ENCODE results near the gene PHAX.

DNA sequence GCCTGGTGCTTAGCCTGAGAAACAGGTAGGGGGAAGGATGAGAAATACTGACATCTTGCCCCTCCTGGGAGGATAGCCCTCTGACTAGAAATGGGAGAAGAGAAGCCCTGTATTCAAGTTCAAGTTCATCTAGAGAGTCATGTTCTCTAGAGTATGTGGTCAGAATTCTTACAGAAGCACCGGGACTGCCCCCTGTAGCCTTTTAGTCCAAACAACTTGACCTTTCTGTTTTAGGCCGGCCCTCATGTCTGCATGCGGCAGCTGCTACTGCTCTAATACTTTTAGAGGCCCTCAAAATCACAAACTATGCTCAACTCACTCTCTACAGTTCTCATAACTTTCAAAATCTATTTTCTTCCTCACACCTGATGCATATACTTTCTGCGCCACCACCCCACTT, 47.7 kb downstream of the PHAX start:
- TF ChIP-seq, protein P1, sequence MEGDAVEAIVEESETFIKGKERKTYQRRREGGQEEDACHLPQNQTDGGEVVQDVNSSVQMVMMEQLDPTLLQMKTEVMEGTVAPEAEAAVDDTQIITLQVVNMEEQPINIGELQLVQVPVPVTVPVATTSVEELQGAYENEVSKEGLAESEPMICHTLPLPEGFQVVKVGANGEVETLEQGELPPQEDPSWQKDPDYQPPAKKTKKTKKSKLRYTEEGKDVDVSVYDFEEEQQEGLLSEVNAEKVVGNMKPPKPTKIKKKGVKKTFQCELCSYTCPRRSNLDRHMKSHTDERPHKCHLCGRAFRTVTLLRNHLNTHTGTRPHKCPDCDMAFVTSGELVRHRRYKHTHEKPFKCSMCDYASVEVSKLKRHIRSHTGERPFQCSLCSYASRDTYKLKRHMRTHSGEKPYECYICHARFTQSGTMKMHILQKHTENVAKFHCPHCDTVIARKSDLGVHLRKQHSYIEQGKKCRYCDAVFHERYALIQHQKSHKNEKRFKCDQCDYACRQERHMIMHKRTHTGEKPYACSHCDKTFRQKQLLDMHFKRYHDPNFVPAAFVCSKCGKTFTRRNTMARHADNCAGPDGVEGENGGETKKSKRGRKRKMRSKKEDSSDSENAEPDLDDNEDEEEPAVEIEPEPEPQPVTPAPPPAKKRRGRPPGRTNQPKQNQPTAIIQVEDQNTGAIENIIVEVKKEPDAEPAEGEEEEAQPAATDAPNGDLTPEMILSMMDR (IDR thresholded peaks at IDR 0.05) = no peak
- TF ChIP-seq POLR2A (IDR thresholded peaks at IDR 0.05) = no peak
